PC-3 (cell line): ENCODE results near the gene NCCRP1.

ENCODE experiments used
- EZH2 ChIP-seq: fragments of 300-600 bp; sonication (generic); IDR thresholded peaks from one replicate; pipeline ENCODE4 v1.6.1; 2017; ENCODE audit warnings: antibody characterized with exemption, mild to moderate bottlenecking, low read length; ENCODE audit not compliant: unreplicated experiment
- EZH2phosphoT487 ChIP-seq: fragments of 300-600 bp; sonication (generic); IDR thresholded peaks from 2 replicates; pipeline ENCODE4 v1.6.1; 2018; ENCODE audit warnings: mild to moderate bottlenecking, antibody characterized with exemption, low read length, borderline replicate concordance
- TF ChIP-seq, protein P1 (sequence below): fragments of 300-600 bp; sonication (generic); conservative IDR thresholded peaks from 2 replicates; pipeline ENCODE4 v1.5.1; 2017; ENCODE audit warnings: antibody characterized with exemption, low read depth, mild to moderate bottlenecking, low read length

GRCh38 chr19:39160889-39161672, 35.7 kb upstream of the NCCRP1 start:
- TF ChIP-seq, protein P1, sequence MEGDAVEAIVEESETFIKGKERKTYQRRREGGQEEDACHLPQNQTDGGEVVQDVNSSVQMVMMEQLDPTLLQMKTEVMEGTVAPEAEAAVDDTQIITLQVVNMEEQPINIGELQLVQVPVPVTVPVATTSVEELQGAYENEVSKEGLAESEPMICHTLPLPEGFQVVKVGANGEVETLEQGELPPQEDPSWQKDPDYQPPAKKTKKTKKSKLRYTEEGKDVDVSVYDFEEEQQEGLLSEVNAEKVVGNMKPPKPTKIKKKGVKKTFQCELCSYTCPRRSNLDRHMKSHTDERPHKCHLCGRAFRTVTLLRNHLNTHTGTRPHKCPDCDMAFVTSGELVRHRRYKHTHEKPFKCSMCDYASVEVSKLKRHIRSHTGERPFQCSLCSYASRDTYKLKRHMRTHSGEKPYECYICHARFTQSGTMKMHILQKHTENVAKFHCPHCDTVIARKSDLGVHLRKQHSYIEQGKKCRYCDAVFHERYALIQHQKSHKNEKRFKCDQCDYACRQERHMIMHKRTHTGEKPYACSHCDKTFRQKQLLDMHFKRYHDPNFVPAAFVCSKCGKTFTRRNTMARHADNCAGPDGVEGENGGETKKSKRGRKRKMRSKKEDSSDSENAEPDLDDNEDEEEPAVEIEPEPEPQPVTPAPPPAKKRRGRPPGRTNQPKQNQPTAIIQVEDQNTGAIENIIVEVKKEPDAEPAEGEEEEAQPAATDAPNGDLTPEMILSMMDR = no peak
- TF ChIP-seq EZH2phosphoT487 (no peak), EZH2 (no peak)
